Kasumi-1 (cell line): ENCODE measurements around the gene ARMC9.
"Not testable (repeated sequence)": the region's sequence is repeated elsewhere in the genome, so short reads cannot be mapped to it uniquely, and the experiment has no call there.

Experiments
- DNase-seq, 2 experiments: peaks; one replicate each; lab custom pipeline; 2025; lab: John Stamatoyannopoulos, UW

Gene ARMC9

DNA sequence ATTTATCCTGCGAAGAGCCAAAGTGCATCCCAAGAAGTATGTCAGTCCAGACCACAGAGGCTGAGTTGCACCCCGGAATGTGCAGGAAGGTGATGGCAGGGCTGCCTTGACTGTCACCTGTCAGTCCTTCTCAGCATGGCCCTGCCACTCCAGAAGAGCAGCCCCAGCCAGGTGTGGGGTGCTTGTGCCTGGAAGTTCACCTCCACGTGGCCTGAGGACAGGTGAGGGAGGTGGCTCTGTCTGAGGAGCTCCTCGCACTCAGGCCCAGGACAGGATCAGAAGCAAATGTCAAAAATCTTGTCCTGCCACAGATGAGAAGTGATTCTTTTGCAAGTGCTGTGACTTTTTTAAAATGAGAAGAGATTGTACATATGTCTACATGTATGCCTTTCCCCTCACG is 165.6 kb downstream of the ARMC9 start:
- no peak for DNase-seq

DNA sequence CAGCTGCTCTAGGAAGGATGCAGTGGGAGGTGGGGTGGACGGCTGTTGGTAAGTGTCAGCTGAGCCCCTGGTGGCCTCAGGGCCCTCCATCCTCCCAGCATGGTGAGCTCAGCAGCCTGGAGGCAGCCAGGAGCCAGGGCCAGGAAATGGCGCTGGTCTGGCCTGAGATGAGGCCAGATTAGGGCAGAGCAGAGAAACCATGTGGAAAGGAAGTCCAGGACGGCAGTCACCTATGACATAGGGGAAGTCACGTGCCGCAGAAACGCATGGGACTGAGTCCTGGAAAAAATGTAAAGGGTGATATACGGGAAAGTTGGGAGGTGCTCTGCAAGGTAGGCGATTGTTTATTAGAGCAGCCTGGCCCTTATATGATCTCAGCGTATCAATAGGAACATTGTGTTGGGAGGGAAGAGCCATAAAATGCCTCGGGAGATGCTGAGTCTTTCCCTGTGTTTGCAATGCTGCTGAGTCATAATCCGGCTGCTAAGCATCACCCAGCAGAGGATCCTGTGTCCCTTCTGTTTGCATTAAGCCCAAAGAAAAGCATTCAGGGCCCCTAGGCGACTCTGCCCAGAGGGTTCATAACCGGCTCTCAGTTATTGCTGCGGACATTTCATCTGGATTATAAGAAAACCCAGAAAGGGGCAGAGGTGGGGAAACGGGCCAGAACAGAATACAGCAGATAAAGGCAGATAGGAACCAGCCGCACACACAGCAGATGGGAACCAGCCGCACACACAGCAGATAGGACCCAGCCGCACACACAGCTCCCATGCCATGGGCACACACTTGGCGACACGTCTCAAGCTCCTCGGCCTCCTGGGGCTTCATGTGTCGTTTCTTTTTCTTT is 166.8 kb downstream of the ARMC9 start:
- DNase-seq: no peak

DNA sequence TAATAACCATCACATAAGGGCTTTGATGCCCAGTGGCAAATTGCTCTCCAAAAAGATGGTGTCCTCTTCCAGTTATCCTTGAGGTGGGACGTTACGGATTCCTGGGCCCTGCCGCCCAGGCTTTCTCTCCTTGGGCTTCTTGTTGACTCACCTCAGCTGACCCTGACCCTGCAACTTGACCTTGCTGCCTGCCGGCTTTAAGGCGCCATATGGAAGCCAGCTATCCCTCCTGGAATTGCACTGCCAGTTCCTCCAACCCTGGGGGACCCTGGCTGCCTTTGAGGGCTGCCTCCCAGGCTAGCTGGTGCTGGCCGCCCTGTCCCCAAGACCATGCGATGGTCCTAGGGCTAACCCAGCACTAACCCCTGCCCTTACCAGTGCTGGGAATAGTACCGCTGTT is 168.7 kb downstream of the ARMC9 start:
- no peak for DNase-seq

DNA sequence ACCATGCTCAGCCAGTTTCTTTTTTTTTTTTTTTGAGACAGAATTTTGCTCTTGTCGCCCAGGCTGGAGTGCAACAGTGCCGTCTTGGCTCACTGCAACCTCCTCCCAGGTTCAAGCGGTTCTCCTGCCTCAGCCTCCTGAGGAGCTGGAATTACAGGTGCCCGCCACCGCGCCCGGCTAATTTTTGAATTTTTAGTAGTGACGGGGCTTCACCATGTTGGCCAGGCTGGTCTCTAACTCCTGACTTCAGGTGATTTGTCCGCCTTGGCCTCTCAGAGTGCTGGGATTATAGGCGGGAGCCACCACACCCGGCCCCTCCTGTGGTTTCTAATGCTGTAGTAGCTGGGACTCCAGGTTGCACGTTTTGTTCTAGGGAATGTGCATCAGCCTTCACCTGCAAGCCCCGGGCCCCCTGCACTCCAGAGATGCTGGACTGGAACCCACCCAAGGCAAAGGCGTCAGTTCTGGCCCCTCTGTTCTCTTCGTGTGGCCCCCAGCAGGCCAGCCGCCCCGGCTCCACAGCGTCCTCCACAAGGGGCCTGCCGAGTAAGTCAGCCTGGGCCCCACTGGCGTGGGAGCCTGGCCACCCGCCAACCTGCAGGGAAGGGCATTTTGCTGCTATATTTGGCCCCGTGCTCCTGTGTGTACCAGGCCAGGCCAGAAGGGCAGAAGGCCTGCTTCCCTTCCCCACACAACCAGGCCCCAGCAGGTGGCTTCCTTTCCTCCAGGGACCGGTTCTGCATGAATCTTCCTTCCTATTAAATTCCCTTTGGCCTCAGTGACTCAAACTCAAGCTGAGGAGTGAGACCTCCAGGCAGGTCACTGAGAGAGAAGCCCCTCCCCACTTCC is 171.4 kb downstream of the ARMC9 start:
- no peak for DNase-seq

DNA sequence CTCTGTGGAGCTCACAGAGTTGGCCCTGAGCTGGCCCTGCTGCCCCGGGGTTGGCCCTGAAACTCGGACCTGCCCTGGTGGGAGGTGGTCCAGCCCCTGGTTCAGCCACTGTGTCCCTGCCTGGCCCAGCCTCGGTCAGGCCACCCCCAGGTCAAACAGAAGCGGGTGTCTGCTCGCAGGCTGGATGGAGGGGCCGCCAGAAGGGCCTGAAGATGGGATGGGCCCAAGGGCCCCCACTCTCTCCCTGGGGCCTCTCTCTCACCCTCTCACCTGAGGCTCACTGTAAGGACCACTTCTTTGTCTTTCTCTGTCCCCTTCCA is 172.0 kb downstream of the ARMC9 start:
- no peak for DNase-seq

DNA sequence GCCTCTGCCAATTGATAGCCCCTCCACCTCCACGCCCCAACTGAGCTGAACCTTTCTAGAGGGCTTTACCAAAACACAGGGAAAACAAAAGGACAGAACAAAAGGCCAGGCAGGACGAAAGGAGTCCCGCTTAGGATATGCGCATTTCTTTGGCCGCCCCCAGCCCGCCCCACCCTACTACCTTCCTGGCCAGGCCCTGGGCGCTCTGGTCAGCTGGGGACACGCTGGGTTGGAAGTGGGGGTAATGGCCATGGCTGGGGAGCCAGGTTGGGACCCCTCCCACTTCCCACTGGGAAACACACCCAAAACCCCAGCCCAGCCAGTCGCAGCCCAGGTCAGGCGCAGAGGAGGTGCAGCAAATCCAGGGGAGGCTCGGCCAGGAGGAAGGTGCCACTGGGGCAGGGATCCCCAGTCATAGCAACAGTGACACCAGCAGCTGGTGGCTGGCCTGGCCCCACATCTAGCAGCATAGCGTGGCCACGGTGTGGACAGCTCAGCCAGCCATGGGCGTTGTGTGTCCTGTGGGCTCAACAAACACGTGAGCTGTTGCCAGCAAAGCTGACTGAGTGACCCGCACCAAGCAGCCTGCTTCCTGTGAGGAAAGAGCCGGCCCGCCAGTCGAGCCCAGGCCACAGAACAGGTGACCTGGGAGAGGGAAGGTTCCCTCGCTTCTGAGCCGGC is 172.5 kb downstream of the ARMC9 start:
- no peak for DNase-seq

DNA sequence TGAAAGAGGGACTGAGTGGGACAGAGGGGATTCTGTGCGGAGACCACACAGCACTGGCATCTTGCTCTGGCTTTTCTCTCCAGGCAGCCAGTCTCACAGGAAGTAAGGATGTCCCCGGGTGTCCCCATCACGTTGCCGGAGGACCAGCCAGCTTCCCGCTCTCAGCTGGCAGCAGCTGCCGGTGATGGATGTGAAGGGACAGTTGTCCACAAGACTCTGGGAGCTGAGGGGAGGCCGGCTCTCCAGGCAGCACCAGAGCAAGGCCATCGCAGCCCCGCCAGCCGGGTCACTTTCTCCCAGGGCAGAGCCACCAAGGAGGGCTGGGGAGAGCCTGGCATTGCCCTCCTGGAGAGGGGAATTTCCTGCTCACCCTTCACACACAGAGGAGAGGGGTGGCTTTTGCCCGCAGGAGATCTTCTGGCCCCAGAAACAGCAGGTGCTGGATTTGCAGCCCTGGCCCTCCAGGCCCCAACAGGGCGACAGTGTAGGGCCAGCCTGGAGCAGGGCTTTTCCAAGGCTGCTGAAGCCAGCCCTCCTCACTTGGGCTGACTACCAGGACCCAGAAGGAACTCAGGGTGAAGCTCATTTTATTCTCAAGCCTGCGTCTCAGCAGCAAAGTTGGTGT is 173.1 kb downstream of the ARMC9 start:
- DNase-seq: no peak

DNA sequence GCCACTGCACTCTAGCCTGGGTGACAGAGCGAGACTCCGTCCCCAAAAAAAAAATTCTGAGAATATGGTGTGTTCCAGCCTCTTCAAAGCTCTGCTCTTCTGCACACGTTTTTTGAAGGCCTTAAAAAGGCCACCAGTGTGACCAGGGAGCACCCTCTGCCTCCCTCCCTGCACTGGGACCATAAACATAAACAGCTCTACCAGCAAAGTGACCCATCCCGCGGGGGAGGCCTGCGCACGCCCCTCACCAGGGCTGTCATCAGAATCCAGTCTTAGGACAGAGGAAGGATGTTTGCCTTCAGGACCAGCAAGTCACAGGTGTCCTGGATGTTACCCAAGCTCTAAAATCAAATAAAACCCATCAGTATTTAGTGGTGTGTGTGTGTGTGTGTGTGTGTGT is 173.9 kb downstream of the ARMC9 start:
- no peak for DNase-seq

DNA sequence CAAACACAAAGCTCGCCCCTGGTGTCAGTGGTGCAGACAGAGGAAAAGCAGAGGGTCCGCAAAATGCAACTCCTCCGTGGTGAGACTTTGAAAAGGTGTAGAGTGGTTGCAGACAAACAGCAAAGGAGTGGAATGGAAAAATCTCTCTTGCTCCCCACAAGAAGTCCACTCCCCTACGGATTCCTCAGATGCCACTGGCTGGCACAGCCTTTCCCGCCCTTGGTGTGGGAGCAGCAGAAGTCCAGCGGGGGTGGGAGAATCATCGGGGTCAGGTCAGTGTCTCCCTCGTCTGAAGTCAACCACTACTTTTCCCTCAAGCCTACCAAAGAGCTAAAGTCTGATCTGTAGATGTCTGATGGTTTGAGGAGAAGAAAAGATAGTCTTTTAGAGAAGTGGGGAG is 174.8 kb downstream of the ARMC9 start:
- no peak for DNase-seq

DNA sequence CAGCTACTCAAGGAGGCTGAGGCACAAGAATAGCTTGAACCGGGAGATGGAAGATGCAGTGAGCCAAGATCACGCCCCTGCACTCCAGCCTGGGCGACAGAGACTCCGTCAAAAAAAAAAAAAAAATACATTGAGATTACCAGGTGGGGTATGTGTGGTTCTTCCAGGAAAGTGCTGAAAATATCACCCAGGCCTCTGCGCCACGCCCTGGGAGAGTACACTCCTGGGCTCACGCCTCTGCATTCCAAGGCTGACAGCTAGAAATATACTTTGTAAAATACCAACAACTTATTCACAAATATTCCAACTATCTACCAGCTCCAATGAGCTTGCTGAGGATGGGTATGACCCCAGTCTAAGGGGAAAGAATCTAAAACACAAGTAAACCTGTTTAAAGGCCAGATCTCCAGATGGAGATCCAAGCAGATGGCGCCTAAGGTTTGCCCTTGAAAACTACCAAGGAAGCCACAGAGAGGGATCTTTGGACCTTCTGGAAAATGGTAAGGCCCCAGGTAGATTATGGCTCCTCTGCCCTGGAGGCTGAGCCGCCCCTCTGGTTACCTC is 175.4 kb downstream of the ARMC9 start:
- no peak for DNase-seq

DNA sequence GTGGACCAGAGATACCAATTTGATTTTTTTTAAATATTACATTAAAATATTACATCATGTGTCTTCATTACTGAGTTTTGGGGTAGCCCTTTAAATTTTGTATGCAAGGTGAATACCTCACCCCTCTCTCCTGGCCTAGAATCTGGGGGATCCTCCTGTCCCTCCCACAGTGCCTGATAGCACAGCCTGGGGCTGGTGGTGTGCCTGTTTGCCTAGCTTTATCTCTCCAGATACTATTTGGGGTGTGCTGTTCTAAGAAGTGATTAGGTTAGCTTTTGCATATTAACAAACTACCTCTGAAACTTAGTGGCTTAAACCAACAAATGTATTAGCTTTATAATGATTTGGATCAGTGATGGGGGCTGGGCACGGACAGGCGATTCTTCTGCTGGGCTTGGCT is 176.3 kb downstream of the ARMC9 start:
- DNase-seq: no peak

DNA sequence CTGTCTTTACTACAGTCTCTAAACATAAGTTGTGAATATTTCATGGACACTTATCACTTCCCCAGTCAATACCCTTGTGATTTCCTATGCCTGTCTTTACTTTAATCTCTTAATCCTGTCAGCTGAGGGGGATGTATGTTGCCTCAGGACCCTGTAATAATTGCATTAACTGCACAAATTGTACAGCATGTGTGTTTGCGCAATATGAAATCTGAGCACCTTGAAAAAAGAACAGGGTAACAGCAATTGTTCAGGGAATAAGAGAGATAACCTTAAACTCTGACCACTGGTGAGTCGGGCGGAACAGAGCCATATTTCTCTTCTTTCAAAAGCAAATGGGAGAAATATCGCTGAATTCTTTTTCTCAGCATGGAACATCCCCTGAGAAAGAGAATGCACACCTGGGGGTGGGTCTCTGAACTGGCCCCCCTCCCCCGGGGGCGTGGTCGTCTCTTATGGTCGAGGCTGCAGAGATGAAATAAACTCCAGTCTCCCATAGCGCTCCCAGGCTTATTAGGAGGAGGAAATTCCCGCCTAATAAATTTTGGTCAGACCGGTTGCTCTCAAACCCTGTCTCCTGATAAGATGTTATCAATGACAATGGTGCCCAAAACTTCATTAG is 177.7 kb downstream of the ARMC9 start:
- not testable (repeated sequence) for DNase-seq

DNA sequence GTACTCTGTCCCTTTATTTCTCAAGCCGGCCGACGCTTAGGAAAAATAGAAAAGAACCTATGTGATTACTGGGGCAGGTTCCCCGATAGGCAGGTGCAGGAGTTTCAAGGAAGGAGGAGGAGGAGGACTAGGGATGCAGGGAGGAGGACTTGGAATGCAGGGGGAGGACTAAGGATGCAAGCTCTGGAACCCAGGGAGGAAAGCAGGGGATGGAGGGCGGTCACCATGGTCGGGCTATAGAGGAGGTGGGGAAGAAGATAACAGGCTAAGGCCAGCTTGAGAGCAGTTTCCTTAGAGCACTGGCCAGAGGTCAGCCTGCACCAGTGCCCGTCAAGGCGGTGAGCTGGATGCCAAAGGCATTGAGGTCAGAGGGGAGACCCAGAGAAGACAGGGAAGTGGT is 178.4 kb downstream of the ARMC9 start:
- DNase-seq: no peak

DNA sequence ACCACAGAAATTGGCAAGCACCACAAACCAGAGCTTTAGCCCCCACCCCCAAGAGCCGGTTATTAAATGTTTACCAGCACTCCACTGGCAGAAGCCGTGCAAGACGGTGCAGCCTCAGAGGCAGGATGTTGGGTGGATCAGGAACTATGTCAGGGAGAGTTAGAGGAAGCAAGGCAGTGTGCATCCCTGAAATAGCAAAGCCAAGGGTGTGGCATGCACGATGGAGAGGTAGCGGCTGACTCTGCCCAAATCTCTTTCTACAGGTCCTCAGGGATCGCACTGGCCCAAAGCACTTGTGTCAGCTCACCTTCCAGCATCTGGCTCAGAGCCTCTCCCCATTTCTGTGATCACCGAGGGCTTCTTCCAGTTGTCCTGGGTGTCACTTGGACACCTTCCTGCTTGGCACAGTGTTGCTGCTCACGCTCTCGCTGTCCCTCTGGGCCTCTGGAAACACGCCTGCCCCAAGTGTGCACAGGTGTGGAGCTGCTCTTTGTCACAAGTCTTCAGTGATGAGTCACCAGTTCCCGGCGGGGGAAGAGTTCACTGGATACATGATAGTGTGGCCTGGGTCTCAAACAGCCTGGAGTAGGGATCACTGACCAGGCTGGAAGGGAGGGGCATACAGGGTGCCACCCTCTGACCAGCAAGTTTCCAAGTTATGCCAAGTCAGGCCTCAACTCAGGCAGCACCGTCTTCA is 179.7 kb downstream of the ARMC9 start:
- no peak for DNase-seq

DNA sequence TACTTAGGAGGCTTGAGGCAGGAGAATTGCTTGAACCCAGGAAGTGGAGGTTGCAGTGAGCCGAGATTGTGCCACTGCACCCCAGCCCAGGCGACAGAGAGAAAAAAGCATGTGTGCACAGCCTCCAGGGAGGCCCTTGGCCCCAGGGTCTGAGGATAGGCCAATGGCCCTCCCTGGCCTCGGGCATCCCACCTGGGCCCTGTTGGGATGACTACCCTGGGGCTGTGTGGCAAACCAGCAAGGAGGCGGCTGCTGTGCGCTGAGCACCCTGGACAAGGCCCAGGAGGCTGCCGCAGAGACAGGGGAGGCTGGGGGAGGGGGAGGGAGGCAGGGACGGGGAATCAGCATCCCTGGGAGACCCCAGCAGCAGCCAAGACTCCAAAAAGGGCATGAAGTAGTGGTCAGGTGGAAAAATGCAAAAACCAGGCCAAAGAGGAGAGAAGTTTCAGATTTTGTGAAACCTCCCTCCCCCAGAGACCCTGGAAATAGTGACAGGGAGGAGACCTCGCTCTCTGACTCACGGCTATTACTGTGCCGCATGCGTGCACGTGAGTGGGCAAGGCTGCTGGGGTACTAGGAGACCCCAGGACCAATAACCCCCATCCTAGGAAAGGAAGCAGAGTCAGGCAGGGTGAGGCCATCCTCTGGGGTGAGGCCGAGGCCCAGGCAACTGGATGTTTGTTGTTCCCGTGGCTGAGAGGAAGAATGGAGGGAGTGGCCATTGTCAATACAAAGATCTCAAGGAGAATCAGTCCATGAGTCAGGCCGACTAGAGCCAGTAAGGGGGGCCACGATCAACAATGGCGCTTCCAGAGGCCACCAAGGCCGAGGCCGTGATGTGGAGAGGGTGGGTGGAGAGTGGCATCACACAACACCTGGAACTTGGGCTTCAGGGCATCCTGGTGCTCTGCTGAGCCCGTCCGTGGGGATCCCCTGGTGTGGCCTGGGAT is 181.1 kb downstream of the ARMC9 start:
- DNase-seq: no peak

DNA sequence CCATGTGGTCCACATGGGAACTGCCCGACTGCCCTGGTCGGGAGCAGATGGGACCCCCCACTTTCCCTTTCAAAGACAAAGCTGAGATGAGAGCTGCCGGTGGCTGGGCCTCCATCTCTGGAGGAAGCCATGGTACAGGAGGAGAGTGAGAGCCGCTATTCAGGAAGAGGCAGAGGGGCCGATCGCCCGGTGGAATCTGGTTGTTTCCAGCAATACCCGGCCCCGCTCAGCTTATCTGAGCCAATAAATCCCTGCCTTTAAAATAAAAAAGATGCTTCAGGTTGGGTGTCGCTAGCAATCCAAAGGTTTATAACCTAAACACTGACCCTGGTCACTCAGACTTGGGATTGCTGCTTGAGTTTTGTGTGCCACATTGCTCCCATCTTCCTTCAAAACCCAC is 181.9 kb downstream of the ARMC9 start:
- DNase-seq: no peak

DNA sequence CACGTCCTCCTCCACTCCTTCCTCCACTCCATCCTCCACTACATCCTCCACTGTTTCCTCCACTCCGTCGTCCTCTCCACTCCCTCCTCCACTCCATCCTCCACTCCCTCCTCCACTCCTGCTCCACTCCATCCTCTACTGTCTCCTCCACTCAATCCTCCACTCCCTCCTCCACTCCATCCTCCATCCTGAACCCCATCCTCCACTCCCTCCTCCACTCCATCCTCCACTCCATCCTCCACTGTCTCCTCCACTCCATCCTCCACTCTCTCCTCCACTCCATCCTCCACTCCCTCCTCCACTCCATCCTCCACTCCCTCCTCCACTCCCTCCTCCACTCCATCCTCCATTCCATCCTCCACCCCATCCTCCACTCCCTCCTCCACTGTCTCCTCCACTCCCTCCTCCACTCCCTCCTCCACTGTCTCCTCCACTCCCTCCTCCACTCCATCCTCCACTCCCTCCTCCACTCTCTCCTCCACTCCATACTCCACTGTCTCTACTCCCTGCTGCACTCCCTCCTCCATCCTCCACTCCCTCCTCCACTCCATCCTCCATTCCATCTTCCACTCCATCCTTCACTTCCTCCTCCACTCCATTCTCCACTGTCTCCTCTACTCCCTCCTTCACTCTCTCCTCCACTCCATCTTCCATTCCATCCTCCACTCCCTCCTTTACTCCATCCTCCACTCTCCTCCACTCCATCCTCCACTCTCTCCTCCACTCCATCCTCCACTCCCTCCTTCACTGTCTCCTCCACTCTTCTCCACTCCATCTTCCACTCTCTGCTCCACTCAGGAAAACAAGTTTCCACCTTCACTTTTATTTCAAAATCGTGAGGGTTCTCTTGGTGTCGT is 182.8 kb downstream of the ARMC9 start:
- no peak for DNase-seq

DNA sequence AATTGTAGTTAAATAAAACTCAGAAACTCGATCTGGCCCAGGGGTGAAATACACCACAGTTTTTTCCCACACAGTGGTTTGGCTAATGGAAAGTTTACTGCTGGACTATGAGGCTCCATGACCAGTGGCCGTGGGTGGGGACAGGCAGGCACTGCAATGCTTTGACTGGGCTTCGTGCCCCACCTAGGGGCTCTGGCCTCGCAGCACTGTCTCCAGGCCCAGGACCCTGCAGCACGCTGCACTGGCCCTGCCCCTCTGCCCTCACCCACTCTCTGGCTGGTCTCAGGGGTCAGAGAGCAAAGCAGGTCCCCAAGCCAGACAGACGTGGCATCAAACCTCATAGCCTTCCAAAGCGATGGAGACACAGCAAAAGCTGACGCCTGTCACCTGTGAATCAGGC is 183.7 kb downstream of the ARMC9 start:
- no peak for DNase-seq
